Hematopoietic multipotent progenitor cell treated with erythropoietin and hydrocortisone succinate and interleukin-3 and kit ligand, for 15 days (in vitro differentiated cells): ENCODE results near the gene RTN1.

Source experiments
- DNase-seq: peaks from one replicate; pipeline ENCODE4 v3.0.0-alpha.2; 2015; ENCODE audit warnings: low spot score

The RTN1 gene

DNA sequence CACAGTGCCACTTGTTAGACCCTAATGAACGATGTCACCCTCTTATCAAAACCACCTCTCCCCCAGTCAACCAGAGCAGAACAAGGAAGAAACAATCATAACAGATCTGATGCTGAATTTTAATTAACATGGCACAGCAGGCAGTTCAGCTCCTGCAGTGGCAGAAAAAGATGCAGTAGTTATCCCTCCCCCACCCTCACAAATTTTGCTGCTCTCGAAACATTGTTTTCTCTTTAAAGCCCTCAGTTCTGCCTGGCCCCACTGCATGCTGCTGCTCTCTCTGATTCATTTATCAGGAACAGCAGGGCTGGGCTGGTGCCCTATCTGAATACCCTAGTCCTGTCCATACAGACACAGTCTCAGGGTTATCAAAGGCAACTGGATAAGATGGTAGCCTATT lies 306.2 kb downstream of the RTN1 start:
- DNase-seq = no peak

GRCh38 chr14:59547310-59547709 lies 323.3 kb downstream of the RTN1 start:
- DNase-seq = no peak
